ENCODE results near the gene DDX51. TPM values are rescaled to one million over a fixed set of nuclear protein-coding genes. Genes with fewer than 3 reads are reported as not detected.
"Not testable (repeated sequence)": the region's sequence is repeated elsewhere in the genome, so short reads cannot be mapped to it uniquely, and the experiment has no call there.

DDX51 gene
- total RNA-seq, 1 donor from 2014 or later = 17.7 TPM

- ATAC-seq (no peak), DNase-seq (ENCODE audit: low spot score) (no peak)
- intact Hi-C loops (cut with DNase I) = loop anchor here (10.0 kb wide), 1 partner anchor 446 kb away; no protein-coding TSS in a partner anchor
Observed at GRCh38 chr12:132158677-132159554, 14.8 kb upstream of the DDX51 start.

- ATAC-seq = no peak
- intact Hi-C loops (cut with DNase I) = loop anchor here (10.0 kb wide), 1 partner anchor 447 kb away; no protein-coding TSS in a partner anchor
- no peak for DNase-seq (ENCODE audit: low spot score)
Observed at GRCh38 chr12:132157733-132158409, 13.8 kb upstream of the DDX51 start.

GRCh38 chr12:132156573-132157325 is 12.6 kb upstream of the DDX51 start:
- ATAC-seq = no peak
- DNase-seq (ENCODE audit: low spot score) = no peak
- intact Hi-C loops (cut with DNase I) = loop anchor here (10.0 kb wide), 1 partner anchor 448 kb away; no protein-coding TSS in a partner anchor

GRCh38 chr12:132155771-132156572 is 11.9 kb upstream of the DDX51 start:
- ATAC-seq (no peak), DNase-seq (ENCODE audit: low spot score) (no peak)
- intact Hi-C loops (cut with DNase I) = loop anchor here (10.0 kb wide), 1 partner anchor 449 kb away; no protein-coding TSS in a partner anchor

- ATAC-seq (no peak), DNase-seq (ENCODE audit: low spot score) (no peak)
- intact Hi-C loops (cut with DNase I) = loop anchor here (10.0 kb wide), 1 partner anchor 450 kb away; no protein-coding TSS in a partner anchor
Observed at GRCh38 chr12:132154941-132155770, 11.0 kb upstream of the DDX51 start.

- intact Hi-C loops (cut with DNase I) = loop anchor here (10.0 kb wide), 1 partner anchor 450 kb away; no protein-coding TSS in a partner anchor
- no peak for DNase-seq (ENCODE audit: low spot score)
- ATAC-seq = peak; percentile 14
Observed at GRCh38 chr12:132154341-132154761, 10.2 kb upstream of the DDX51 start.

- intact Hi-C loops (cut with DNase I) = loop anchor here (10.0 kb wide), 1 partner anchor 451 kb away; no protein-coding TSS in a partner anchor
- no peak for DNase-seq (ENCODE audit: low spot score)
- ATAC-seq = peak; percentile 92
Observed at GRCh38 chr12:132153501-132154340, 9.6 kb upstream of the DDX51 start.

GRCh38 chr12:132152953-132153352 is 8.8 kb upstream of the DDX51 start:
- intact Hi-C loops (cut with DNase I) = loop anchor here (10.0 kb wide), 1 partner anchor 452 kb away; no protein-coding TSS in a partner anchor
- no peak for ATAC-seq
- no peak for DNase-seq (ENCODE audit: low spot score)

- intact Hi-C loops (cut with DNase I) = loop anchor here (10.0 kb wide), 1 partner anchor 452 kb away; no protein-coding TSS in a partner anchor
- no peak for ATAC-seq
- no peak for DNase-seq (ENCODE audit: low spot score)
Observed at GRCh38 chr12:132152411-132152821, 8.3 kb upstream of the DDX51 start.

- no peak for DNase-seq (ENCODE audit: low spot score)
- intact Hi-C loops (cut with DNase I) = loop anchor here (10.0 kb wide), 1 partner anchor 453 kb away; no protein-coding TSS in a partner anchor
Observed at GRCh38 chr12:132151766-132152410, 7.8 kb upstream of the DDX51 start.

GRCh38 chr12:132151145-132151765 is 7.1 kb upstream of the DDX51 start:
- ATAC-seq (no peak), DNase-seq (ENCODE audit: low spot score) (peak; percentile 54)
- intact Hi-C loops (cut with DNase I) = loop anchor here (10.0 kb wide), 1 partner anchor 454 kb away; no protein-coding TSS in a partner anchor

More at GRCh38 chr12:132151766-132152410, 7.8 kb upstream of the DDX51 start:
- no peak for ATAC-seq

- DNase-seq (ENCODE audit: low spot score) (peak; percentile 53), ATAC-seq (no peak)
- intact Hi-C loops (cut with DNase I) = loop anchor here (10.0 kb wide), 1 partner anchor 454 kb away; no protein-coding TSS in a partner anchor
Observed at GRCh38 chr12:132150780-132151144, 6.6 kb upstream of the DDX51 start.

GRCh38 chr12:132149526-132149925 is 5.4 kb upstream of the DDX51 start:
- ATAC-seq; DNase-seq (ENCODE audit: low spot score); intact Hi-C loops (cut with DNase I): not testable (repeated sequence)

GRCh38 chr12:132148368-132149045 is 4.4 kb upstream of the DDX51 start:
- intact Hi-C loops (cut with DNase I) = no loop called here
- no peak for DNase-seq (ENCODE audit: low spot score)
- no peak for ATAC-seq
